IPS-NIHi7 (cell line): ENCODE results near the gene PCSK4.
"Not testable (repeated sequence)": the region's sequence is repeated elsewhere in the genome, so short reads cannot be mapped to it uniquely, and the experiment has no call there.

Experiments
- DNase-seq: peaks from one replicate; pipeline ENCODE4 v3.0.0; 2012; ENCODE audit warnings: mixed read lengths; ENCODE audit errors: extremely low spot score

The PCSK4 gene

GRCh38 chr19:1490311-1491113 is at the start of gene PCSK4:
Gene PCSK4, minus strand, starts transcription at chr19:1490350. Its CDS starts 4 bp downstream, at chr19:1490346.
- DNase-seq: peak; percentile 98

- not testable (repeated sequence) for DNase-seq
Measured at GRCh38 chr19:1539749-1540148, 49.6 kb upstream of the PCSK4 start.

- no peak for DNase-seq
Measured at GRCh38 chr19:1538978-1539377, 48.8 kb upstream of the PCSK4 start.

- DNase-seq: not testable (repeated sequence)
Measured at GRCh38 chr19:1535699-1536098, 45.5 kb upstream of the PCSK4 start.

- DNase-seq: no peak
Measured at GRCh38 chr19:1534972-1535371, 44.8 kb upstream of the PCSK4 start.

- no peak for DNase-seq
Measured at GRCh38 chr19:1533510-1534150, 43.5 kb upstream of the PCSK4 start.

- no peak for DNase-seq
Measured at GRCh38 chr19:1532003-1532402, 41.9 kb upstream of the PCSK4 start.

- DNase-seq: no peak
Measured at GRCh38 chr19:1531587-1531986, 41.4 kb upstream of the PCSK4 start.

- not testable (repeated sequence) for DNase-seq
Measured at GRCh38 chr19:1530856-1531255, 40.7 kb upstream of the PCSK4 start.

- DNase-seq: no peak
Measured at GRCh38 chr19:1529430-1529816, 39.3 kb upstream of the PCSK4 start.

- DNase-seq: no peak
Measured at GRCh38 chr19:1528596-1529429, 38.7 kb upstream of the PCSK4 start.

GRCh38 chr19:1527650-1528309 is 37.6 kb upstream of the PCSK4 start:
- no peak for DNase-seq

GRCh38 chr19:1526979-1527649 is 37.0 kb upstream of the PCSK4 start:
- DNase-seq: no peak

- no peak for DNase-seq
Measured at GRCh38 chr19:1526066-1526778, 36.1 kb upstream of the PCSK4 start.

- DNase-seq: no peak
Measured at GRCh38 chr19:1525343-1525742, 35.2 kb upstream of the PCSK4 start.

GRCh38 chr19:1524972-1525325 is 34.8 kb upstream of the PCSK4 start:
- no peak for DNase-seq

- no peak for DNase-seq
Measured at GRCh38 chr19:1524287-1524971, 34.3 kb upstream of the PCSK4 start.

GRCh38 chr19:1523412-1524286 is 33.5 kb upstream of the PCSK4 start, which contains the start of gene PLK5:
Gene PLK5, plus strand, starts transcription at chr19:1524077. Its CDS starts 2,920 bp downstream, at chr19:1526997.
- DNase-seq: peak; percentile 71

GRCh38 chr19:1522838-1523237 is 32.7 kb upstream of the PCSK4 start:
- DNase-seq: no peak
